Measurements from ENCODE around the gene FKTN.

DNA sequence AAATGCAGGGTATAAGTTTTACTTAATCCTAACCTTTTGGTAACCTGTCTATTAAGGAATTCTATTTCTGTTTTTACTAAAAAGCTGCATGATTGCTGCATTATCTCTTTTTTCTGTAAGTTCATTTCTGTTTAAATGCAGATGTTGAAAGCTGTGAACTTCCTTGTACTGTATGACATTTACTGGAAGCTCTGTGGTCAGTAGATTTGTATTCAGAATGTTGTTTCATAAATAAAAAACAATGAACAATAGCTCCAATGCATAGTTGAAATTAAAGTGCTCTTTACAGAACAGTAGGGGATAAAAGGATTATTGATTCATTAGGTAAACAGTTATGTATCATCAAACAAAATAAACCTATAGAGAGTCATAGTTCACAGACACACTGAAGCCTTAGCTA, 46.5 kb upstream of the FKTN start:
- TF ChIP-seq, protein P1, sequence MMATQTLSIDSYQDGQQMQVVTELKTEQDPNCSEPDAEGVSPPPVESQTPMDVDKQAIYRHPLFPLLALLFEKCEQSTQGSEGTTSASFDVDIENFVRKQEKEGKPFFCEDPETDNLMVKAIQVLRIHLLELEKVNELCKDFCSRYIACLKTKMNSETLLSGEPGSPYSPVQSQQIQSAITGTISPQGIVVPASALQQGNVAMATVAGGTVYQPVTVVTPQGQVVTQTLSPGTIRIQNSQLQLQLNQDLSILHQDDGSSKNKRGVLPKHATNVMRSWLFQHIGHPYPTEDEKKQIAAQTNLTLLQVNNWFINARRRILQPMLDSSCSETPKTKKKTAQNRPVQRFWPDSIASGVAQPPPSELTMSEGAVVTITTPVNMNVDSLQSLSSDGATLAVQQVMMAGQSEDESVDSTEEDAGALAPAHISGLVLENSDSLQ (IDR thresholded peaks at IDR 0.05) = no peak
- TF ChIP-seq CTBP1 (IDR thresholded peaks at IDR 0.05; ENCODE audit: borderline replicate concordance) = no peak
- no peak for TF ChIP-seq BHLHE40 (IDR thresholded peaks at IDR 0.05; ENCODE audit: borderline replicate concordance)
- no peak for TF ChIP-seq SUZ12 (IDR thresholded peaks at IDR 0.05)
- no peak for TF ChIP-seq ARNT (IDR thresholded peaks at IDR 0.05)
- TF ChIP-seq SP1 (IDR thresholded peaks at IDR 0.05) = no peak
- TF ChIP-seq FOXA1 (IDR thresholded peaks at IDR 0.05) = no peak
- no peak for TF ChIP-seq FOXM1 (IDR thresholded peaks at IDR 0.05; ENCODE audit: borderline replicate concordance)
- TF ChIP-seq HDGF (IDR thresholded peaks at IDR 0.05; ENCODE audit: borderline replicate concordance) = no peak
- TF ChIP-seq ZNF384 (IDR thresholded peaks at IDR 0.05) = no peak
- TF ChIP-seq FOXK2 (IDR thresholded peaks at IDR 0.05) = no peak

Measured in HEK293T (cell line).